Loucy (cell line): ENCODE results near the gene JAM3.

Experiments
- H2AFZ ChIP-seq: fragments of 200-600 bp; sonication (generic); 2 replicates; pipeline ENCODE4 v1.6.0; 2016; ENCODE audit warnings: antibody characterized with exemption, mild to moderate bottlenecking, low read length, moderate library complexity
- H3F3A ChIP-seq: fragments of 200-600 bp; 2 replicates; pipeline ENCODE4 v1.6.0; 2016; ENCODE audit warnings: antibody characterized with exemption, low read depth, mild to moderate bottlenecking
- H3K27me3 ChIP-seq: fragments of 200-600 bp; sonication (generic); 2 replicates; pipeline ENCODE4 v1.6.1; 2014; ENCODE audit warnings: low read length, mild to moderate bottlenecking; ENCODE audit not compliant: insufficient read depth, poor library complexity, severe bottlenecking
- H3K36me3 ChIP-seq: fragments of 200-600 bp; sonication (generic); 2 replicates; pipeline ENCODE4 v1.6.1; 2016; ENCODE audit warnings: low read length; ENCODE audit not compliant: insufficient read depth
- H3K4me1 ChIP-seq: fragments of 200-600 bp; sonication (generic); 2 replicates; pipeline ENCODE4 v1.5.1; 2014; ENCODE audit warnings: low read length, mild to moderate bottlenecking; ENCODE audit not compliant: insufficient read depth, poor library complexity, severe bottlenecking
- H3K4me2 ChIP-seq: fragments of 200-600 bp; sonication (generic); 2 replicates; pipeline ENCODE4 v1.6.0; 2014; ENCODE audit warnings: antibody characterized with exemption, low read length, low read depth, mild to moderate bottlenecking; ENCODE audit not compliant: poor library complexity, severe bottlenecking
- H3K4me3 ChIP-seq: fragments of 200-600 bp; sonication (generic); 2 replicates; pipeline ENCODE4 v1.5.1; 2014; ENCODE audit warnings: low read length, mild to moderate bottlenecking, mixed read lengths; ENCODE audit not compliant: poor library complexity, severe bottlenecking
- H3K79me2 ChIP-seq: fragments of 200-600 bp; sonication (generic); 2 replicates; pipeline ENCODE4 v1.6.1; 2014; ENCODE audit warnings: low read length; ENCODE audit not compliant: insufficient read depth
- H3K9ac ChIP-seq: fragments of 200-600 bp; sonication (generic); 2 replicates; pipeline ENCODE4 v1.6.0; 2014; ENCODE audit warnings: mild to moderate bottlenecking, low read depth, low read length, moderate library complexity; ENCODE audit not compliant: poor library complexity, severe bottlenecking
- H3K9me2 ChIP-seq: fragments of 200-600 bp; sonication (generic); replicated peaks from 2 replicates; pipeline ENCODE4 v1.6.1; 2016; ENCODE audit warnings: low read depth, low read length, mixed read lengths
- H3K9me3 ChIP-seq: fragments of 200-600 bp; sonication (generic); 2 replicates; pipeline ENCODE4 v1.6.1; 2014; ENCODE audit warnings: mild to moderate bottlenecking, antibody characterized with exemption, low read length, low read depth; ENCODE audit not compliant: insufficient read depth
- H4K20me1 ChIP-seq: fragments of 200-600 bp; sonication (generic); 2 replicates; pipeline ENCODE4 v1.6.0; 2014; ENCODE audit warnings: antibody characterized with exemption, low read length, mild to moderate bottlenecking; ENCODE audit not compliant: insufficient read depth, poor library complexity, severe bottlenecking
- CTCF ChIP-seq: fragments of 200-600 bp; sonication (generic); conservative IDR thresholded peaks from 2 replicates; pipeline ENCODE4 v1.5.1; 2014; ENCODE audit warnings: mild to moderate bottlenecking, antibody characterized with exemption, low read length
- EZH2phosphoT487 ChIP-seq: fragments of 200-600 bp; IDR thresholded peaks from 2 replicates; pipeline ENCODE4 v1.6.1; 2018; ENCODE audit warnings: antibody characterized with exemption, mild to moderate bottlenecking, moderate library complexity, borderline replicate concordance

The JAM3 gene

GRCh38 chr11:134140961-134141490 is 72.2 kb downstream of the JAM3 start:
- no peak overlapping the region for H3K4me2 ChIP-seq
- no peaks in the 10 kb centered on the region for H3K79me2 ChIP-seq
- no peaks in the 10 kb centered on the region for H3K4me1 ChIP-seq
- no peaks in the 10 kb centered on the region; the same call in 1 of the 2 replicates for H3K9me3 ChIP-seq
- H3K9me2 ChIP-seq, result no peaks in the 10 kb centered on the region
- TF ChIP-seq EZH2phosphoT487 (no peak), CTCF (no peak)
- peaks cover 7% of the 10 kb centered on the region; the same call in 1 of the 2 replicates for H3K36me3 ChIP-seq
- H4K20me1 ChIP-seq, result no peaks in the 10 kb centered on the region
- H3K4me3 ChIP-seq, result no peak overlapping the region
- H2AFZ ChIP-seq, result no peak overlapping the region
- no peaks in the 10 kb centered on the region for H3K27me3 ChIP-seq
- H3K9ac ChIP-seq, result no peak overlapping the region
- no peaks in the 10 kb centered on the region for H3F3A ChIP-seq

- Histone ChIP-seq H3K27me3 (no peaks in the 10 kb centered on the region), H3K36me3 (peaks cover 7% of the 10 kb centered on the region; the same call in 1 of the 2 replicates), H3K9me3 (no peaks in the 10 kb centered on the region), H3F3A (no peaks in the 10 kb centered on the region), H3K79me2 (no peaks in the 10 kb centered on the region), H3K4me1 (no peaks in the 10 kb centered on the region), H3K9me2 (no peaks in the 10 kb centered on the region), H4K20me1 (no peaks in the 10 kb centered on the region), H3K9ac (no peak overlapping the region), H3K4me2 (no peak overlapping the region), H3K4me3 (no peak overlapping the region), H2AFZ (no peak overlapping the region)
- TF ChIP-seq EZH2phosphoT487, result no peak
- no peak for TF ChIP-seq CTCF
Measured at GRCh38 chr11:134142536-134142935, 73.7 kb downstream of the JAM3 start.

GRCh38 chr11:134143801-134144200 is 74.9 kb downstream of the JAM3 start:
- Histone ChIP-seq H3K36me3 (peaks cover 7% of the 10 kb centered on the region; the same call in 1 of the 2 replicates), H4K20me1 (no peaks in the 10 kb centered on the region), H3K9me2 (no peaks in the 10 kb centered on the region), H3K4me2 (no peak overlapping the region), H3K4me3 (no peak overlapping the region), H3K4me1 (no peaks in the 10 kb centered on the region), H2AFZ (no peak overlapping the region), H3K9ac (no peak overlapping the region), H3F3A (no peaks in the 10 kb centered on the region), H3K9me3 (no peaks in the 10 kb centered on the region), H3K79me2 (no peaks in the 10 kb centered on the region), H3K27me3 (no peaks in the 10 kb centered on the region)
- TF ChIP-seq CTCF (no peak), EZH2phosphoT487 (no peak)
